ENCODE results near the gene OR6T1.

DNA sequence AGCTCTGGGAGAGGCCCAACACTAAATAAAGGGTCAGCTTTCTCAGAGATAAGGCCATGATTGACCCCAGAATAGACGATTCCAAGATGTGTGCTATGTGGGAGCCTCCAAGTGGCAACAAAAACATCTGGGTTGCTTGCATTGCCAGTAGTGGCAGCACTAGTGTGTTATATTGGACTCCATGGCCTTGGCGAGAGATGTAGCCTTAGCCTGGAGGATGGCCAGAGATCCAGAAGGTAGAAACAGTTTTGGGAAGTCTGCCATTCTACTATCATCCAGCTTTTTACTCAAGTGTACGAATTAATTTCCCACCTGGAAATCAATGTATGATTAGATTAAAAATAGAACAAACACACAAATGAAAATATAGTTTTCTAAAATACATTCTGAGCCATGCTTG is 38.7 kb downstream of the OR6T1 start:
- TF ChIP-seq, protein P1, sequence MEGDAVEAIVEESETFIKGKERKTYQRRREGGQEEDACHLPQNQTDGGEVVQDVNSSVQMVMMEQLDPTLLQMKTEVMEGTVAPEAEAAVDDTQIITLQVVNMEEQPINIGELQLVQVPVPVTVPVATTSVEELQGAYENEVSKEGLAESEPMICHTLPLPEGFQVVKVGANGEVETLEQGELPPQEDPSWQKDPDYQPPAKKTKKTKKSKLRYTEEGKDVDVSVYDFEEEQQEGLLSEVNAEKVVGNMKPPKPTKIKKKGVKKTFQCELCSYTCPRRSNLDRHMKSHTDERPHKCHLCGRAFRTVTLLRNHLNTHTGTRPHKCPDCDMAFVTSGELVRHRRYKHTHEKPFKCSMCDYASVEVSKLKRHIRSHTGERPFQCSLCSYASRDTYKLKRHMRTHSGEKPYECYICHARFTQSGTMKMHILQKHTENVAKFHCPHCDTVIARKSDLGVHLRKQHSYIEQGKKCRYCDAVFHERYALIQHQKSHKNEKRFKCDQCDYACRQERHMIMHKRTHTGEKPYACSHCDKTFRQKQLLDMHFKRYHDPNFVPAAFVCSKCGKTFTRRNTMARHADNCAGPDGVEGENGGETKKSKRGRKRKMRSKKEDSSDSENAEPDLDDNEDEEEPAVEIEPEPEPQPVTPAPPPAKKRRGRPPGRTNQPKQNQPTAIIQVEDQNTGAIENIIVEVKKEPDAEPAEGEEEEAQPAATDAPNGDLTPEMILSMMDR (optimal IDR thresholded peaks at IDR 0.05 in 1 of 3, IDR thresholded peaks at IDR 0.05 in 1 of 3, conservative IDR thresholded peaks at IDR 0.05 in 1 of 3; ENCODE audit: extremely low read depth in 1 of 3, insufficient read depth in 2 of 3, low read length in 3 of 3) = no peak
- no peak for TF ChIP-seq EZH2 (IDR thresholded peaks at IDR 0.05; ENCODE audit: low read length)
